Neuronal stem cell (in vitro differentiated cells): ENCODE results near the gene FBXO11.

Experiments
- DNase-seq: peaks from one replicate; pipeline ENCODE4 v3.0.0-alpha.2; 2013; ENCODE audit warnings: low spot score
- H2AFZ ChIP-seq: one replicate; pipeline ENCODE4 v1.6.1; 2013; ENCODE audit warnings: mild to moderate bottlenecking, low read length, inconsistent platforms
- H2AK5ac ChIP-seq: 2 replicates; pipeline ENCODE4 v1.6.1; 2013; ENCODE audit warnings: low read depth, mild to moderate bottlenecking, inconsistent platforms, low read length, moderate library complexity, mixed read lengths
- H2BK120ac ChIP-seq: 2 replicates; pipeline ENCODE4 v1.6.1; 2013; ENCODE audit warnings: low read depth, mild to moderate bottlenecking, inconsistent platforms, low read length, moderate library complexity, mixed read lengths
- H2BK12ac ChIP-seq: one replicate; pipeline ENCODE4 v1.6.1; 2013; ENCODE audit warnings: low read length, inconsistent platforms
- H2BK15ac ChIP-seq: 2 replicates; pipeline ENCODE4 v1.6.1; 2013; ENCODE audit warnings: mild to moderate bottlenecking, low read length, inconsistent platforms, mixed read lengths
- H2BK5ac ChIP-seq: one replicate; pipeline ENCODE4 v1.6.1; 2013; ENCODE audit warnings: inconsistent platforms, mild to moderate bottlenecking, low read length, moderate library complexity
- H3K14ac ChIP-seq: one replicate; pipeline ENCODE4 v1.6.1; 2013; ENCODE audit warnings: low read length, inconsistent platforms
- H3K18ac ChIP-seq: 2 replicates; pipeline ENCODE4 v1.6.1; 2013; ENCODE audit warnings: low read length, inconsistent platforms
- H3K23ac ChIP-seq: 2 replicates; pipeline ENCODE4 v1.6.1; 2013; ENCODE audit warnings: low read depth, mild to moderate bottlenecking, mixed read lengths, low read length, inconsistent platforms; ENCODE audit not compliant: poor library complexity
- H3K27ac ChIP-seq: replicated peaks from 3 replicates; pipeline ENCODE4 v1.5.1; 2013; ENCODE audit warnings: low read length, inconsistent platforms
- H3K27me3 ChIP-seq, 3 experiments: 2 replicates each; pipeline ENCODE4 v1.6.1; 2013; ENCODE audit warnings: low read length in 3 of 3, mild to moderate bottlenecking in 2 of 3, inconsistent platforms in 1 of 3, low read depth in 1 of 3, mixed read lengths in 1 of 3, moderate library complexity in 1 of 3; ENCODE audit not compliant: control insufficient read depth in 3 of 3, insufficient read depth in 3 of 3
- H3K36me3 ChIP-seq, 2 donors: replicated peaks in 1 of 2; 2 replicates each; pipeline ENCODE4 v1.6.1; 2013; ENCODE audit warnings: low read length in 2 of 2; ENCODE audit not compliant: control insufficient read depth in 2 of 2, insufficient read depth in 2 of 2
- H3K4ac ChIP-seq: 2 replicates; pipeline ENCODE4 v1.6.1; 2013; ENCODE audit warnings: inconsistent platforms, mild to moderate bottlenecking, low read length, moderate library complexity
- H3K4me1 ChIP-seq, 2 donors: 1 replicate in 1 of 2; 2 replicates in 1 of 2; pipeline ENCODE4 v1.6.1; 2013; ENCODE audit warnings: low read length in 2 of 2, low read depth in 1 of 2; ENCODE audit not compliant: control insufficient read depth in 2 of 2, insufficient read depth in 1 of 2
- H3K4me2 ChIP-seq: one replicate; pipeline ENCODE4 v1.6.1; 2013; ENCODE audit warnings: mild to moderate bottlenecking, low read length, inconsistent platforms; ENCODE audit not compliant: insufficient read depth, poor library complexity, severe bottlenecking
- H3K4me3 ChIP-seq, 2 donors: 2 replicates each; pipeline ENCODE4 v1.5.1; 2013; ENCODE audit warnings: low read length in 2 of 2, mild to moderate bottlenecking in 2 of 2, inconsistent platforms in 1 of 2, moderate library complexity in 1 of 2
- H3K79me1 ChIP-seq: one replicate; pipeline ENCODE4 v1.6.1; 2013; ENCODE audit warnings: low read depth, mild to moderate bottlenecking, inconsistent platforms, low read length, moderate library complexity
- H3K9ac ChIP-seq: one replicate; pipeline ENCODE4 v1.6.1; 2013; ENCODE audit warnings: mild to moderate bottlenecking, low read depth, low read length, inconsistent platforms; ENCODE audit not compliant: poor library complexity
- H3K9me3 ChIP-seq, 2 donors: replicated peaks in 1 of 2; 2 replicates each; pipeline versions ENCODE3 to v1.6.1; 2013; ENCODE audit warnings: low read length in 2 of 2, mild to moderate bottlenecking in 2 of 2, inconsistent platforms in 1 of 2, low read depth in 1 of 2, mixed read lengths in 1 of 2, moderate library complexity in 1 of 2; ENCODE audit not compliant: control insufficient read depth in 2 of 2, insufficient read depth in 1 of 2
- H4K8ac ChIP-seq: one replicate; pipeline ENCODE4 v1.6.1; 2013; ENCODE audit warnings: low read depth, mild to moderate bottlenecking, inconsistent platforms, low read length, moderate library complexity
- H4K91ac ChIP-seq: one replicate; pipeline ENCODE4 v1.6.1; 2013; ENCODE audit warnings: low read length, low read depth, mild to moderate bottlenecking, inconsistent platforms; ENCODE audit not compliant: poor library complexity
- WGBS, 2 donors: extraction: QIAGEN DNeasy Blood & Tissue Kit; methylation state at CpG; one replicate each; pipeline ENCODE4 v1.1.7; 2013; ENCODE audit warnings: missing lambda C conversion rate in 2 of 2, mixed read lengths in 1 of 2; ENCODE audit not compliant: insufficient read length in 2 of 2, insufficient replicate concordance in 1 of 2; ENCODE audit errors: extremely low coverage in 2 of 2; 5-methylcytosine and 5-hydroxymethylcytosine counted together

Gene FBXO11

DNA sequence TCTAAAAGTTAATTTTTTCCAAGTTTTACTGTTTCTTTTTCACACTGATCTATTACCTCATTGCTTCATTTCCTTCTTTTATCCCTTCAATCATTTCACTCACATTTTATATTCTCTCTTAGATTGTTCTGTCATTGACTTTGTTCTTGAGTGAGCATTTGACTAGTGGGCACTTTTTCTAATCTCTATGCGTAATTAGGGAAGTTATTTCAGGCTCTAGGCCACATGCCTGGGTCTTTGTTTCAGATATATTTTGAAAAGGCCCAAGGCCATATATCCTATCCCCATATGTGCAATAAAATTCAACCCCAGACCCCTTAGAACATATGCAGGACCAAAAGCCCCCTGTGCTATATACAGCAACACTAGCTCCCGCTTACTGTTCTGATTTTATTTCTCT lies 62.1 kb downstream of the FBXO11 start:
- Histone ChIP-seq H2BK12ac (no peak overlapping the region), H4K91ac (no peak overlapping the region), H3K4ac (no peak overlapping the region), H2BK120ac (no peak overlapping the region), H3K23ac (no peak overlapping the region), H3K79me1 (peaks cover 8% of the 10 kb centered on the region), H2BK5ac (no peak overlapping the region), H3K18ac (no peak overlapping the region), H3K4me3 (no peak overlapping the region), H3K36me3 (peaks cover 0 to 36% of the 10 kb centered on the region in 2 donors), H2AFZ (no peak overlapping the region), H2BK15ac (no peak overlapping the region), H4K8ac (no peak overlapping the region), H2AK5ac (no peak overlapping the region), H3K4me1 (no peaks in the 10 kb centered on the region), H3K14ac (no peak overlapping the region), H3K27ac (no peak overlapping the region), H3K27me3 (no peaks in the 10 kb centered on the region), H3K9ac (no peak overlapping the region), H3K4me2 (no peak overlapping the region), H3K9me3 (no peaks in the 10 kb centered on the region)
- no CpG with 5 or more reads among the region's 2 CpGs for WGBS, 2 donors
- DNase-seq, result no peak

DNA sequence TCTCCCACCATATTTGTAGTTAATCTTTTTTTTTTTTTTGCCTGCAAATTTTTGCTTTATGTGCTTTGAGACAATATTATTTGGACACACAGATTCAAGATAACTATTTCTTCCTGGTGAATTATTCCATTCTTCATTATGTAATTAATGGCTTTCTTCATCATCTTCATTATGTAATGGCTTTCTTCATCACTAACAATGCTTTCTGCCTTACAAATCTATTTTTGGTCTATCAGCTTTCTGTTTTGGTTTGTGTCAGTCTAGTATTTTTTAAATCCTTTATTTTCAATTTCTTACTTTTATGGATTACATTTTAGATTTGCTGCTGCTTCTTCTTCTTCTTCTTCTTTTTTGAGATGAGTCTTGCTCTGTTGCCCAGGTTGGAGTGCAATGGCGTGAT lies 62.9 kb downstream of the FBXO11 start:
- Histone ChIP-seq H3K14ac (no peak overlapping the region), H3K27me3 (no peaks in the 10 kb centered on the region), H2BK15ac (no peak overlapping the region), H2BK12ac (no peak overlapping the region), H3K79me1 (peaks cover 8% of the 10 kb centered on the region), H3K4me3 (no peak overlapping the region), H3K9ac (no peak overlapping the region), H2BK5ac (no peak overlapping the region), H2BK120ac (no peak overlapping the region), H3K27ac (no peak overlapping the region), H3K23ac (no peak overlapping the region), H3K4me2 (no peak overlapping the region), H2AFZ (no peak overlapping the region), H3K18ac (no peak overlapping the region), H3K36me3 (peaks cover 0 to 44% of the 10 kb centered on the region in 2 donors), H3K4ac (no peak overlapping the region), H3K4me1 (no peaks in the 10 kb centered on the region), H3K9me3 (no peaks in the 10 kb centered on the region), H4K91ac (no peak overlapping the region), H2AK5ac (no peak overlapping the region), H4K8ac (no peak overlapping the region)
- no peak for DNase-seq
- WGBS, 2 donors, result no CpG with 5 or more reads among the region's 1 CpG

DNA sequence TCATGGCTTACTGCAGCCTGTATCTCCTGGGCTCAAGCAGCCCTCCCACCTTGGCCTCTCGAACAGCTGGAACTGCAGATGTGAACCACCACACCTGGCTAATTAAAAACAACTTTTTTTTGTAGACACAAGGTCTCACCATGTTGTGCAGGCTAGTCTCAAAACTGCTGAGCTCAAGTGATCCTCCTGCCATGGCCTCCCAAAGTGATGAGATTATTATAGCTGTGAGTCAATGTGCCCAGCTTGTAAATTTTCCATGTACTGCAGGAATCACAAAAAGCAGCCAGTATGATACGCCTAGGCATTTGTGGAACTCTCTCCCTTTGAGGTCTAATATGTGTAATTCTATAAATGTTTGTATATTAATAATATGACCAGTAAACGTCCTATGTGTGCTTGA lies 63.5 kb downstream of the FBXO11 start:
- peaks cover 0 to 46% of the 10 kb centered on the region in 2 donors for H3K36me3 ChIP-seq
- no CpG with 5 or more reads among the region's 3 CpGs for WGBS, 2 donors
- no peak for DNase-seq

DNA sequence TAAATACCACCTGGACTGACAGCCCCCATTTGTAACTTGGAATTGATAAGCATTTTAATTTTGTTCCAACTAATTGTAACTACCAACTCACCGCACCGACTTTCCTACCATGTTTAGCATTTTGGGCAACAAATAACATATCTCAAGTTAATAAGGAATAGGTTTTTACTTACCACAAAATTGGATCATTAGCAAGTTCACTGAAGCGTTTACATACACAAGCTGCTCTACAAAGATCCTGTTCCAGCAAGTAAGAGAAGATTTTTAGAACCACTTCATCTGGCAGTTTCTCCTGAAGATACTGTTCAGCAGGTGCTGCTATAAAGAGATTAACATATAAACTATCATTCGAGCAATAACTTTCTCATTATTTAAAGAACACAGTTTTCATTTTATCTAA lies 67.6 kb downstream of the FBXO11 start:
- WGBS, 2 donors, result no CpG with 5 or more reads among the region's 4 CpGs
- Histone ChIP-seq H3K4me1 (no peaks in the 10 kb centered on the region), H2BK12ac (no peak overlapping the region), H2BK5ac (no peak overlapping the region), H4K8ac (no peak overlapping the region), H3K79me1 (peaks cover 3% of the 10 kb centered on the region), H3K27ac (no peak overlapping the region), H2BK15ac (no peak overlapping the region), H2AK5ac (no peak overlapping the region), H3K9ac (no peak overlapping the region), H3K9me3 (no peaks in the 10 kb centered on the region), H3K14ac (no peak overlapping the region), H3K27me3 (no peaks in the 10 kb centered on the region), H2AFZ (no peak overlapping the region), H4K91ac (no peak overlapping the region), H3K4me2 (no peak overlapping the region), H2BK120ac (no peak overlapping the region), H3K4ac (no peak overlapping the region), H3K18ac (no peak overlapping the region), H3K23ac (no peak overlapping the region), H3K36me3 (peaks cover 10 to 73% of the 10 kb centered on the region in 2 donors), H3K4me3 (no peak overlapping the region)
- DNase-seq, result no peak

More for the DNA sequence above, 63.5 kb downstream of the FBXO11 start:
- Histone ChIP-seq H2BK12ac (no peak overlapping the region), H3K4ac (no peak overlapping the region), H2AK5ac (no peak overlapping the region), H3K9ac (no peak overlapping the region), H2BK15ac (no peak overlapping the region), H3K4me2 (no peak overlapping the region), H4K91ac (no peak overlapping the region), H3K9me3 (no peaks in the 10 kb centered on the region), H3K18ac (no peak overlapping the region), H3K4me1 (no peaks in the 10 kb centered on the region), H2BK5ac (no peak overlapping the region), H3K14ac (no peak overlapping the region), H2AFZ (no peak overlapping the region), H3K27me3 (no peaks in the 10 kb centered on the region), H2BK120ac (no peak overlapping the region), H3K27ac (no peak overlapping the region), H3K23ac (no peak overlapping the region), H3K79me1 (peaks cover 6% of the 10 kb centered on the region), H3K4me3 (no peak overlapping the region), H4K8ac (no peak overlapping the region)
